ENCODE results near the gene PDE11A. TPM values are rescaled to one million over a fixed set of nuclear protein-coding genes. Genes with fewer than 3 reads are reported as not detected.

PDE11A gene
- total and polyA plus RNA-seq, 10 donors: 0.02 to 1.2 (median 0.22) TPM; not detected in 3

- no peak for TF ChIP-seq POLR2AphosphoS5 (IDR thresholded peaks at IDR 0.05)
- no peak for TF ChIP-seq POLR2A (IDR thresholded peaks at IDR 0.05)
- TF ChIP-seq CTCF (IDR thresholded peaks at IDR 0.05 in 8 of 11, conservative IDR thresholded peaks at IDR 0.05 in 3 of 11): no peak
Measured at GRCh38 chr2:177602611-177603164, 469.9 kb downstream of the PDE11A start.

GRCh38 chr2:177600917-177601316 is 471.7 kb downstream of the PDE11A start:
- Histone ChIP-seq H3K27me3 (replicated peaks in 1 of 7) (no peaks in the 10 kb centered on the region), H3K4me3 (no peak overlapping the region), H3K9me3 (no peaks in the 10 kb centered on the region), H3K27ac (no peak overlapping the region), H3K4me1 (peaks cover 0 to 22% (median 13%) of the 10 kb centered on the region in 6 donors), H3K36me3 (no peaks in the 10 kb centered on the region)
- no peak for DNase-seq
- intact Hi-C loops (cut with DNase I; ENCODE audit: low total_unique reads): no loop called here
- 59 to 82% (median 69%) methylated on average over 2 of the region's 2 CpGs for WGBS, 5 donors
- no peak for TF ChIP-seq CTCF (IDR thresholded peaks at IDR 0.05 in 8 of 11, conservative IDR thresholded peaks at IDR 0.05 in 3 of 11)
- no peak for TF ChIP-seq POLR2AphosphoS5 (IDR thresholded peaks at IDR 0.05)
- TF ChIP-seq POLR2A (IDR thresholded peaks at IDR 0.05): no peak

More at GRCh38 chr2:177602611-177603164, 469.9 kb downstream of the PDE11A start:
- Histone ChIP-seq H3K4me1 (peaks cover 0 to 19% (median 11%) of the 10 kb centered on the region in 6 donors), H3K27me3 (replicated peaks in 1 of 7) (no peaks in the 10 kb centered on the region), H3K4me3 (no peak overlapping the region), H3K27ac (no peak overlapping the region), H3K9me3 (no peaks in the 10 kb centered on the region), H3K36me3 (no peaks in the 10 kb centered on the region)
- 70 to 87% (median 76%) methylated on average over 2 of the region's 2 CpGs for WGBS, 5 donors
- no peak for DNase-seq
- intact Hi-C loops (cut with DNase I; ENCODE audit: low total_unique reads): no loop called here

GRCh38 chr2:177599956-177600355 is 472.6 kb downstream of the PDE11A start:
- 69 to 98% (median 93%) methylated on average over 2 of the region's 2 CpGs for WGBS, 5 donors
- Histone ChIP-seq H3K4me1 (peaks cover 0 to 22% (median 13%) of the 10 kb centered on the region in 6 donors), H3K27me3 (replicated peaks in 1 of 7) (no peaks in the 10 kb centered on the region), H3K9me3 (no peaks in the 10 kb centered on the region), H3K4me3 (no peak overlapping the region), H3K27ac (no peak overlapping the region), H3K36me3 (no peaks in the 10 kb centered on the region)
- TF ChIP-seq POLR2AphosphoS5 (IDR thresholded peaks at IDR 0.05): no peak
- TF ChIP-seq POLR2A (IDR thresholded peaks at IDR 0.05): no peak
- TF ChIP-seq CTCF (IDR thresholded peaks at IDR 0.05 in 8 of 11, conservative IDR thresholded peaks at IDR 0.05 in 3 of 11): no peak
- no peak for DNase-seq
- intact Hi-C loops (cut with DNase I; ENCODE audit: low total_unique reads): no loop called here

GRCh38 chr2:177599139-177599688 is 473.4 kb downstream of the PDE11A start:
- WGBS, 5 donors: 69 to 87% (median 77%) methylated on average over 3 of the region's 3 CpGs
- no peaks in the 10 kb centered on the region for H3K9me3 ChIP-seq
- peak overlapping the region in 1 of 8 donors; percentile 46 for H3K27ac ChIP-seq
- TF ChIP-seq POLR2A (IDR thresholded peaks at IDR 0.05): no peak
- TF ChIP-seq POLR2AphosphoS5 (IDR thresholded peaks at IDR 0.05): peak in 1 of 3 donors; percentile 16
- H3K36me3 ChIP-seq: no peaks in the 10 kb centered on the region
- intact Hi-C loops (cut with DNase I; ENCODE audit: low total_unique reads): no loop called here
- H3K4me1 ChIP-seq: peaks cover 0 to 22% (median 13%) of the 10 kb centered on the region in 6 donors
- H3K27me3 ChIP-seq (replicated peaks in 1 of 7): no peaks in the 10 kb centered on the region
- no peak for DNase-seq
- H3K4me3 ChIP-seq: no peak overlapping the region
